ENCODE data around the gene CERK.

GRCh38 chr22:46777609-46777970 lies 39.5 kb upstream of the CERK start:
- TF ChIP-seq CTCF (IDR thresholded peaks at IDR 0.05; ENCODE audit: low read depth, low read length) (no peak), EZH2phosphoT487 (IDR thresholded peaks at IDR 0.05; ENCODE audit: low read depth) (no peak)

All from OCI-LY3 (cell line).